ENCODE data around the gene ZNF879.

- no peak for TF ChIP-seq CTCF (conservative IDR thresholded peaks at IDR 0.05 in 1 of 2, IDR thresholded peaks at IDR 0.05 in 1 of 2; ENCODE audit: low read depth in 1 of 2, low read length in 2 of 2)
- TF ChIP-seq EZH2 (IDR thresholded peaks at IDR 0.05; ENCODE audit: low read length, missing control alignments) = no peak
Observed at GRCh38 chr5:179065703-179066102, 42.1 kb downstream of the ZNF879 start.
